ENCODE measurements around the gene PUS10. TPM values are rescaled to one million over a fixed set of nuclear protein-coding genes. Genes with fewer than 3 reads are reported as not detected.
"Not testable (repeated sequence)": the region's sequence is repeated elsewhere in the genome, so short reads cannot be mapped to it uniquely, and the experiment has no call there.

PUS10 gene
- total and polyA plus RNA-seq, 4 donors = 4.3 to 11.4 (median 6.8) TPM

DNA sequence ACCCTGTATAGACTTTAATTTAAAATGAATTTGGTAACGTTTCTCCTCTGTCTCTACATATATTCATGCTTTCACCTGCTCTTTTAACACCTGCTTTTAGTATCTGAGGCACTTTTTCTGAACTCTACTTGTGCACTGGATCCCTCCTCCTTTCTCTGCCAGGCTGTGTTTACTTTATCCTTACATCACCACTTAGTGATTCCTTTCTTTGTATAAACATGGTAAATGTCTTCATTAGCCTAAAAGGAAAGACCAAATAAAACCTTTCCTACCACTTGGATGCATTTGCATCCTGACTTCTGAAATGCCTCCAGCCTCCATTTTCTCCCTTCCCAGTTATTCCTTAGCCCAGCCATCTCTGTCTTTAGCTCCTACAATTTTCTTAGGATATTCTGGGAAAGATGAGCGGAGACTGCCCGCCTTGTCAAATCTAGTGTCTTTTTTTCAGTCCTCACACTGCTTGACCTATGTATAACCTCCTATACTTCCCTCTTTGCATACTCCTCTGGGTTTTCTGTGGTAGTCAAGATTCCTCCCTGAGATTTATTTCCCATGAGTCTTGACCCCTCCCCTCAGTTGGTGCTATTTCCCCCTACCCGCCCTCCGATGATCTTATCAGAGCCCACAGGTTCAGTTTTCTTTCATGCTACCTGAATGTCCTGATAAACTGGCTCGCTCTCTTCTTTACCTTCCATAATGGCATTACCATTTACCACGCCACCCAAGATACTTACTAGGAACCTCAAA lies 91.9 kb downstream of the PUS10 start:
- no peak overlapping the region for H3K27ac ChIP-seq (ENCODE audit: low read depth, low read length)

DNA sequence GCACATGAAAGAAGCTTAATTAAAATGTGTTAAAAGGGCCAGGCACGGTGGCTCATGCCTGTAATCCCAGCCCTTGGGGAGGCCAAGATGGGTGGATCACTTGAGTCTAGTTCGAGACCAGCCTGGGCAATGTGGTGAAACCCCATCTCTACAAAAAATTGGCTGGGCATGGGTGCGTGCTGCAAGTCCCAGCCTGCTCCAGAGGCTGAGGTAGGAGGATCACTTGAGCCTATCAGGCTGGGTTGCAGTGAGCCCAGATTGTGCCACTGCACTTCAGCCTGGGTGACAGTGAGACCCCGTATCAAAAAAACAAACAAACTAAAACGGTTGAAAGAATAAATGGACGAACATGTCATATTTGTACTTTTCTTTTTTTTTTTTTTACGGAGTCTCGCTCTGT lies 110.7 kb downstream of the PUS10 start:
- WGBS (ENCODE audit: insufficient coverage) = 96% methylated on average over 4 of the region's 8 CpGs
- DNase-seq (ENCODE audit: low read depth in 4 of 6, low spot score in 6 of 6) = no peak
- no peaks in the 10 kb centered on the region for H3K4me1 ChIP-seq (ENCODE audit: control insufficient read depth, insufficient read depth, low read length)
- no peak overlapping the region for H3K4me3 ChIP-seq (ENCODE audit: low read depth, low read length)
- no peaks in the 10 kb centered on the region for H3K9me3 ChIP-seq (ENCODE audit: control insufficient read depth, insufficient read depth, low read length)
- H3K36me3 ChIP-seq (ENCODE audit: control insufficient read depth, insufficient read depth, low read length) = peaks cover 9% of the 10 kb centered on the region
- no peaks in the 10 kb centered on the region for H3K27me3 ChIP-seq (ENCODE audit: control insufficient read depth, insufficient read depth, low read length)
- no peak overlapping the region for H3K27ac ChIP-seq (ENCODE audit: low read depth, low read length)

More for the DNA sequence above, 91.9 kb downstream of the PUS10 start:
- H3K4me3 ChIP-seq (ENCODE audit: low read depth, low read length) = no peak overlapping the region
- WGBS (ENCODE audit: insufficient coverage) = 88% methylated on average over 6 of the region's 7 CpGs
- DNase-seq (ENCODE audit: low read depth in 4 of 6, low spot score in 6 of 6) = no peak
- H3K36me3 ChIP-seq (ENCODE audit: control insufficient read depth, insufficient read depth, low read length) = peaks cover 3% of the 10 kb centered on the region
- no peaks in the 10 kb centered on the region for H3K27me3 ChIP-seq (ENCODE audit: control insufficient read depth, insufficient read depth, low read length)
- H3K9me3 ChIP-seq (ENCODE audit: control insufficient read depth, insufficient read depth, low read length) = no peaks in the 10 kb centered on the region
- no peaks in the 10 kb centered on the region for H3K4me1 ChIP-seq (ENCODE audit: control insufficient read depth, insufficient read depth, low read length)

DNA sequence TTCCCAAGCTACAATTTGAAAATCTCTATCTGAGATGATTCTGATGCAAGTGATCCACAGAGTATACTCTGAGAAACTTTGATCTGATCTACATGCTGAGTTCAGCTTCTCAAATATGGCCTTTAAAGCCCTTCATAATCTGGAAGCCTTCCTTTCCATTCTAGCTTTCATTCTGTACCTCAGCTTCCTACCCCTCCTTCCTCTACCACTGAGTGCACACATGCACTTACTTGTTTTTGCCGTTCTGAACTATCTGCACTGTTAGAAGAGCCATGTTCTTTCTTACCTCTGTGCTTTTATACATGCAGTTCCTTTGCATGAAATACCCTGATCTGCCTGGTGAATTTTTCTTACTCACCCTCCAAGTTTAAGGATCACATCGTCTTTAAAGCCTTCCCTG lies 111.7 kb downstream of the PUS10 start:
- Histone ChIP-seq H3K9me3 (ENCODE audit: control insufficient read depth, insufficient read depth, low read length) (no peaks in the 10 kb centered on the region), H3K4me1 (ENCODE audit: control insufficient read depth, insufficient read depth, low read length) (no peaks in the 10 kb centered on the region)

DNA sequence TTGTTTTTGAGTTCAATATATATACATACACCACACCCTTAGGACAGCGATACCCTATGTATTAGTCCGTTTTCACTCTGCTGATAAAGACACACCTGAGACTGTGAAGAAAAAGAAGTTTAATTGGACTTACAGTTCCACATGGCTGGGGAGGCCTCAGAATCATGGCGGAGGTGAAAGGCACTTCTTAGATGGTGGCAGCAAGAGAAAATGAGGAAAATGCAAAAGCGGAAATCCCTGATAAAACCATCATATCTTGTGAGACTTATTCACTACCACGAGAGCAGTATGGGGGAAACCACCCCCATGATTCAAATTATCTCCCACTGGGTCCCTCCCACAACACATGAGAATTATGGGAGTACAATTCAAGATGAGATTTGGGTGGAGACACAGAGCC lies 112.2 kb downstream of the PUS10 start:
- H3K27me3 ChIP-seq (ENCODE audit: control insufficient read depth, insufficient read depth, low read length); H3K4me1 ChIP-seq (ENCODE audit: control insufficient read depth, insufficient read depth, low read length); H3K4me3 ChIP-seq (ENCODE audit: low read depth, low read length); H3K36me3 ChIP-seq (ENCODE audit: control insufficient read depth, insufficient read depth, low read length); H3K9me3 ChIP-seq (ENCODE audit: control insufficient read depth, insufficient read depth, low read length); H3K27ac ChIP-seq (ENCODE audit: low read depth, low read length); DNase-seq (ENCODE audit: low read depth in 4 of 6, low spot score in 6 of 6): not testable (repeated sequence)
- WGBS (ENCODE audit: insufficient coverage) = 100% methylated on average over 1 of the region's 5 CpGs

More for the DNA sequence above, 111.7 kb downstream of the PUS10 start:
- DNase-seq (ENCODE audit: low read depth in 4 of 6, low spot score in 6 of 6) = no peak
- 50% methylated on average over 1 of the region's 2 CpGs for WGBS (ENCODE audit: insufficient coverage)
- no peak overlapping the region for H3K27ac ChIP-seq (ENCODE audit: low read depth, low read length)
- no peak overlapping the region for H3K4me3 ChIP-seq (ENCODE audit: low read depth, low read length)
- no peaks in the 10 kb centered on the region for H3K27me3 ChIP-seq (ENCODE audit: control insufficient read depth, insufficient read depth, low read length)
- H3K36me3 ChIP-seq (ENCODE audit: control insufficient read depth, insufficient read depth, low read length) = peaks cover 9% of the 10 kb centered on the region

DNA sequence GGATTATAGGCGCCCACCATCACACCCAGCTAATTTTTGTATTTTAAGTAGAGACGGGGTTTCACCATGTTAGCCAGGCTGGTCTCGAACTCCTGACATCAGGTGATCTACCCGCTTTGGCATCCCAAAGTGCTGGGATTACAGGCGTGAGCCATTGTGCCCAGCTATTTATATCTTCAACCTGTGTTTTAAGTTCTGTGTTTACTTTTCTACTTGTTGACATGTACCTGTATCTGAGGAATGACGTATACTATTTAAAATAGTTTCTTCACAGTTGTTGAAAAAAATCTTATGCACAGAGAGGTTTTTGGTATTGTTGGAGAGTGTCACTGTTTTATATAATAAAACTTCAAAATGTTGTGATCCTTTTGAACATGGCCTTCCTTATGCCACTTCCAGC lies 116.8 kb downstream of the PUS10 start:
- not testable (repeated sequence) for H3K27me3 ChIP-seq (ENCODE audit: control insufficient read depth, insufficient read depth, low read length); H3K4me1 ChIP-seq (ENCODE audit: control insufficient read depth, insufficient read depth, low read length); H3K4me3 ChIP-seq (ENCODE audit: low read depth, low read length); H3K27ac ChIP-seq (ENCODE audit: low read depth, low read length); H3K9me3 ChIP-seq (ENCODE audit: control insufficient read depth, insufficient read depth, low read length); DNase-seq (ENCODE audit: low read depth in 4 of 6, low spot score in 6 of 6)
- WGBS (ENCODE audit: insufficient coverage) = 94% methylated on average over 3 of the region's 6 CpGs
- H3K36me3 ChIP-seq (ENCODE audit: control insufficient read depth, insufficient read depth, low read length) = peaks cover 14% of the 10 kb centered on the region

DNA sequence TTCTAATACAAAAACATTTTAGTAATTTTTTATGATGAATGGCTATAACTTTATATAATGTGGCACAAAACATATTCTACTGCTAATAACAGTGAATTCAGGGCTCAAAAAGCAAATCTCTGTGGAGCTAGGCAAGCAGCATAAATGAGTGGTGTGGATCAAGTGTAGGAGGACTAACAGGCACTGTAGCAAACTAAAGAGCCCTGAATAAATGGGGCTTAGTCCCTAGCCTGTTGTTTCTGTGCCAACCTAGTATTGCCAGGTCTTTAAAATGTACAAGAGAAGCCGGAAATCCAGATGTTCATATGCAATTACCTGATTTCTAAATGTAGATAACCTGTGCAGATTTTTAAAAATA lies 118.2 kb downstream of the PUS10 start:
- Histone ChIP-seq H3K27ac (ENCODE audit: low read depth, low read length) (no peak overlapping the region), H3K27me3 (ENCODE audit: control insufficient read depth, insufficient read depth, low read length) (no peaks in the 10 kb centered on the region), H3K9me3 (ENCODE audit: control insufficient read depth, insufficient read depth, low read length) (no peaks in the 10 kb centered on the region), H3K4me1 (ENCODE audit: control insufficient read depth, insufficient read depth, low read length) (no peaks in the 10 kb centered on the region), H3K4me3 (ENCODE audit: low read depth, low read length) (no peak overlapping the region), H3K36me3 (ENCODE audit: control insufficient read depth, insufficient read depth, low read length) (peaks cover 18% of the 10 kb centered on the region)
- whole genome bisulfite sequencing (ENCODE audit: insufficient coverage) = no CpG with 5 or more reads among the region's 1 CpG
- no peak for DNase-seq (ENCODE audit: low read depth in 4 of 6, low spot score in 6 of 6)

DNA sequence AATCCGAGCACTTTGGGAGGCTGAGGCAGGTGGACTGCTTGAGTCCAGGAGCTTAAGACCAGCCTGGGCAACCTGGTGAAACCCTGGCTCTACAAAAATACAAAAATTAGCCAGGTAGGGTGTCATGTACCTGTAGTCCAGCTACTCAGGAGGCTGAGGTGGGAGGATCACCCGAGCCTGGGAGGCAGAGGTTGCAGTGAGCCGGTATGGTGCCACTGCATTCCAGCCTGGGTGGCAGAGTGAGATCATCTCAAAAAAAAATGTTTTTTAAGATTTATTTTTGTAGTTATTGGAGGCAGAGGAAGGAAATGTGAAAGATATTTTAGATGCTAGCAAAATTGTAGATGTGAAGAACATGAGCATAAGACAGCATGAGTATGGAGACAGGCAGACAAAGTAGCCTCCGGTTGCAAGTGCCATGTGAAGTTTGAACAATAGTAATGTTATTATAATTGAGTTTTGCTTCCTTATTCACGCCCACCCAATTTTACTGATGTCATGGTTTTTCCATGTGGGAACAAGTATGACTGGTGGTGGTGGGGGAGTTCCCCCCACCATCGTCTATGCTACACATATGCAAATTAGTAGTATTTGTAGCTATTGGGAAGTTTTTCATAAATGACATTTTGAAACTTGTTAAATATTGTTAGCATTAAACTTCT lies 118.7 kb downstream of the PUS10 start:
- no peak for DNase-seq (ENCODE audit: low read depth in 4 of 6, low spot score in 6 of 6)
- H3K36me3 ChIP-seq (ENCODE audit: control insufficient read depth, insufficient read depth, low read length) = peaks cover 21% of the 10 kb centered on the region
- H3K4me3 ChIP-seq (ENCODE audit: low read depth, low read length) = no peak overlapping the region
- WGBS (ENCODE audit: insufficient coverage) = 94% methylated on average over 3 of the region's 6 CpGs
- H3K27ac ChIP-seq (ENCODE audit: low read depth, low read length) = no peak overlapping the region
- no peaks in the 10 kb centered on the region for H3K9me3 ChIP-seq (ENCODE audit: control insufficient read depth, insufficient read depth, low read length)
- no peaks in the 10 kb centered on the region for H3K4me1 ChIP-seq (ENCODE audit: control insufficient read depth, insufficient read depth, low read length)
- H3K27me3 ChIP-seq (ENCODE audit: control insufficient read depth, insufficient read depth, low read length) = no peaks in the 10 kb centered on the region

DNA sequence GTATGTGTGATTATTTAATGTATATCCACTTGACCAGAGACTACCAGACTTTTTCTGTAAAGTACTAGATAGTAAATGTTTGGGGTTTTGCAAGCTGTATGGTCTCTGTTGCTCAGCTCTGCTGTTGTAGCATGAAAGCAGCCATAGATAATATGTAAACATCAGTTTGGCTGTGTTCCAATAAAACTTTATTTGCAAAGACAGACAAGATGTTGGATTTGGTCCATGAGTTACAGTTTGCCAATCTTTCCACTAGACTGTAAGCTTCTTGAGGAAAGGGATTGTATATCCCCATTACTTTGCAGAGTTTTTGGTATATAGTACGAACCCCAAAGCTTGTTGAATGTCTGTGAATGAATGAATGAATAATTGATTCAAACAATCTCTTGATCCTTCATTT lies 119.5 kb downstream of the PUS10 start:
- peaks cover 21% of the 10 kb centered on the region for H3K36me3 ChIP-seq (ENCODE audit: control insufficient read depth, insufficient read depth, low read length)
- WGBS (ENCODE audit: insufficient coverage) = no CpG with 5 or more reads among the region's 1 CpG

More for the DNA sequence above, 119.5 kb downstream of the PUS10 start:
- Histone ChIP-seq H3K27ac (ENCODE audit: low read depth, low read length) (no peak overlapping the region), H3K4me1 (ENCODE audit: control insufficient read depth, insufficient read depth, low read length) (no peaks in the 10 kb centered on the region), H3K4me3 (ENCODE audit: low read depth, low read length) (no peak overlapping the region), H3K9me3 (ENCODE audit: control insufficient read depth, insufficient read depth, low read length) (no peaks in the 10 kb centered on the region), H3K27me3 (ENCODE audit: control insufficient read depth, insufficient read depth, low read length) (no peaks in the 10 kb centered on the region)
- no peak for DNase-seq (ENCODE audit: low read depth in 4 of 6, low spot score in 6 of 6)
